COLO829 (cell line): ENCODE measurements around the gene TSNAX.

Source experiments
- DNase-seq: peaks from one replicate; pipeline ENCODE4 v3.0.0; 2012; ENCODE audit warnings: low spot score

TSNAX gene

GRCh38 chr1:231601824-231602672, 73.6 kb downstream of the TSNAX start:
- no peak for DNase-seq

GRCh38 chr1:231602673-231602984, 74.2 kb downstream of the TSNAX start:
- DNase-seq, result no peak

GRCh38 chr1:231603598-231604275, 75.3 kb downstream of the TSNAX start:
- peak; percentile 70 for DNase-seq

- no peak for DNase-seq
Measured at GRCh38 chr1:231604276-231604621, 75.8 kb downstream of the TSNAX start.

- no peak for DNase-seq
Measured at GRCh38 chr1:231605149-231606100, 77.0 kb downstream of the TSNAX start.

GRCh38 chr1:231606712-231607111, 78.2 kb downstream of the TSNAX start:
- DNase-seq, result no peak

- no peak for DNase-seq
Measured at GRCh38 chr1:231610388-231610787, 81.9 kb downstream of the TSNAX start.

GRCh38 chr1:231611111-231611510, 82.6 kb downstream of the TSNAX start:
- DNase-seq, result no peak

- DNase-seq, result no peak
Measured at GRCh38 chr1:231611851-231612250, 83.4 kb downstream of the TSNAX start.

- no peak for DNase-seq
Measured at GRCh38 chr1:231612393-231613089, 84.1 kb downstream of the TSNAX start.

- no peak for DNase-seq
Measured at GRCh38 chr1:231613419-231614349, 85.2 kb downstream of the TSNAX start.
